HG03342 (cell line): Measurements from ENCODE around the gene AWAT2.
"Not testable (repeated sequence)": the region's sequence is repeated elsewhere in the genome, so short reads cannot be mapped to it uniquely, and the experiment has no call there.

Experiments used
- ATAC-seq: cut with Tn5 transposase; IDR thresholded peaks from one replicate; pipeline ENCODE4 v1.9.1; 2021; ENCODE audit warnings: mild to moderate bottlenecking, moderate library complexity; ENCODE audit not compliant: unreplicated experiment

Gene AWAT2

DNA sequence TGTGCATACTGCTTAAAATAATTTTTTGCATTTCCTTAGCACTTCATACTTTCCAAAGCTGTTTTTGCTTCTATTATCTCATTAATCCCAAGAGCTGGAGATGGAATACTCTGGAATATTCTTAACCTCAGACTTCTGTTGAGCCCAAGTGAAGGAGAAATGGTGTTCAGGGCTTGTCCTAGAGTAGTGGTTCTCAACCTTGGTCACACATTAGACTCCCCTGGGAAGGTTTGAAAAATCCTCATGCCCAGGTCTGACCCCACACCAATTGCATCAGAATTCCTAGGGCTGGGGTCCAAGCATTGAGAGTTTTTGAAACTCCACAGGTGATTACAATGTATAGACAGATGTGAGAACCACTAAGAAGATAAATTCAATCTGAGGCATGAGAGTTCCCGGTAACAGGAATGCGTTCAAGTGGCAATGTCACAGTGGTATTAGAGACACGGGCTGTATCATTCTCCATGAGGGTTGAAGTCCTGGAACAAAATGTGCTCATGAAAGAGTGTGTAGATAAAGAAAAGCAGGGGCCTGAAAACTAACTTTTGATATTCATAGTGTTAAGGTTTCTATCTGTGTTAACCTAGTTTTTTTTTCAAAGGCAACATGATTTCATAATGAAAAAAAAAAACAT lies 47.9 kb downstream of the AWAT2 start:
- no peak for ATAC-seq

DNA sequence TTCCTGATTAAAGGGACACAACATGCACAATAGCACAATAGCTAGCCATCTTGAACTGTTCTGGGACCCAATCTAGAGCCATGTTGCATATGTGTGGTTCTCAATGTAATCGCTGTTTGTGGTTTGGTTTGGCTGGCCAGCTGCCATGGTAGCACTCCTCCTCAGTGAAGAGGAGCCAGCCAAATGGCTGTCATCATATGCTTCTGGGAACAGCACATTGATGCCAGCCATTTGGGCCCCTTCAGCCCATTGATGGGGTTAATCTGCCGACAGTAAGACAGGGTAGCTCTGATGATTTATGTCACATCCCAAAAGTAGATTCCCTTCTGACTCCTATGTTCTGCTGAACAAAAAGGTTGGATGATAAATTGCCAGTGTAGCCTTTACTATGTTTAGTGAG lies 48.5 kb downstream of the AWAT2 start:
- no peak for ATAC-seq

GRCh38 chrX:69998299-69998698 lies 51.4 kb downstream of the AWAT2 start:
- not testable (repeated sequence) for ATAC-seq

- ATAC-seq = no peak
Measured at GRCh38 chrX:69996113-69996468, 53.6 kb downstream of the AWAT2 start.

DNA sequence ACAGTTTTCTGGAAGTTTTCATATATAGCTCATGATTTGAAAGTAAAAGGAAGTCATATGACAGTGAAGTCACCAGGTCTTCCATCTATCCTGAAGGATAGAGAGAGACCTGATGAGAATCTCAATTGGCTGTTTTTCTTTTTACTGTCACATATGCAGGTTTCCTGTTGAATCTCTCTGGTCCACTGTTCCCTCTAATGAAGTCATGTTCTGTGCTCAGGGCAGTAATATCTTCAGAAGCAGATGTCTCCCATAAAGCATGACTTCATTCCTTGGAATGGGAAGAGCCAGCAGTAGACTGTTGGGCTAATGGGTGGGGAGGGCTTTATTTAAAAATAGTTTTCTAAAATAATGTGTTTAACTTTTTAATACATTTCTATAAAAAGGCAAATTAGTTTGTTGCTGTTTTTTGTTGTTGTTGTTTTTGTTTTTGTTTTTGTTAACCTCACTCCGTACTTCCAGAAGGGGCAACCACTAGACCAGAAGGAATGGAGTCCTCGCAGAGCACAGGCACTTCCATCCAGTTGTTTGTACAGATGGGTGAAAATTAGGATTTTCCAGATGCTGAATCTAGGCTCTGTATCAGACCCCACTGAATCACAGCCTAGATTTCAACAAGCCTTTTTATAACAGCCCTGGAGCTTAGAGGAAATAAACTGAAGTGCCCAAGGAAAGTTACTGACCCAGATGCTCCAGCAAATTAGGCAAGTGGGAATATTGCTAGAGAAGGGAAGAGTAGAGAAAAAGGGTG lies 54.2 kb downstream of the AWAT2 start:
- ATAC-seq = no peak

DNA sequence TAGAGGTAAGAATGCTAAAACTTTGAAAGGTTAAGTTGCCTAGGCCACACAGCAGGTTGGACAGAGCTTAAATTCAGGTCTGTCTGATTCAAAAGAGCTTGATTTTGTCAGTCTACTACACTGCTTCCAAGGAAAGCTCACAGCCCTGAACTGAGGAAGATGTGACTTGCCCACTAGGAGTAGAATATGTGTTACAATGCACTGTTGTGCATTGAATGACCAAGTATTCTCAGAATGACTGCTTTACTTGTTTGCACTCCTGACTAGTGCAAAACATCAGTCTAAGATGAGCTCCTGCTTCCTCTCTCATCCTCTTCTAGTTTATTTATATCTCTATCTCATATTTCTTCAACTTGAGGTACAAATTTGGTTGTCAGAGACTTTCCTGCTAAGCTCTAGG lies 56.2 kb downstream of the AWAT2 start:
- no peak for ATAC-seq

- no peak for ATAC-seq
Measured at GRCh38 chrX:69991685-69992084, 58.1 kb downstream of the AWAT2 start.
